CD4-positive, CD25-positive, alpha-beta regulatory T cell (primary cell): ENCODE results near the gene PLXDC1. TPM values are rescaled to one million over a fixed set of nuclear protein-coding genes. Genes with fewer than 3 reads are reported as not detected.

Experiments
- ATAC-seq, 2 donors: fragments of 150-1000 bp; cut with Tn5 transposase; one replicate each; pipeline ENCODE4 v1.10.0; 2021; ENCODE audit warnings: low read depth in 2 of 2, moderate number of reproducible peaks in 2 of 2, moderate library complexity in 1 of 2
- DNase-seq, 3 donors: peaks; one replicate each; pipeline versions ENCODE4 v3.0.0 to v3.0.0-alpha.2; 2012 to 2022; ENCODE audit warnings: mixed read lengths in 1 of 3
- H3K27ac ChIP-seq: one replicate; pipeline ENCODE4 v1.7.0; 2013; ENCODE audit warnings: mild to moderate bottlenecking, low read length; ENCODE audit not compliant: insufficient read depth, poor library complexity, severe bottlenecking
- H3K27me3 ChIP-seq: one replicate; pipeline ENCODE4 v1.7.0; 2013; ENCODE audit warnings: low read length; ENCODE audit not compliant: control insufficient read depth, insufficient read depth
- H3K36me3 ChIP-seq: one replicate; pipeline ENCODE4 v1.7.0; 2013; ENCODE audit warnings: mild to moderate bottlenecking, low read length, moderate library complexity; ENCODE audit not compliant: control insufficient read depth, insufficient read depth
- H3K4me1 ChIP-seq: 2 replicates; pipeline ENCODE4 v1.7.0; 2013; ENCODE audit warnings: mild to moderate bottlenecking, low read length; ENCODE audit not compliant: insufficient read depth, control insufficient read depth, poor library complexity, severe bottlenecking
- H3K4me3 ChIP-seq: one replicate; pipeline ENCODE4 v1.7.0; 2013; ENCODE audit warnings: low read depth, mild to moderate bottlenecking, low read length, moderate library complexity
- H3K9me3 ChIP-seq, 2 experiments: 1 replicate in 1 of 2; 2 replicates in 1 of 2; pipeline ENCODE4 v1.7.0; 2013; ENCODE audit warnings: low read length in 2 of 2, mild to moderate bottlenecking in 1 of 2, moderate library complexity in 1 of 2; ENCODE audit not compliant: control insufficient read depth in 2 of 2
- H3K27ac Mint-ChIP-seq, 3 donors: one replicate each; pipeline ENCODE4 v1.8.0; 2020 to 2022; ENCODE audit warnings: mild to moderate bottlenecking in 3 of 3, mixed read lengths in 3 of 3, moderate library complexity in 2 of 3
- H3K27me3 Mint-ChIP-seq: one replicate; pipeline ENCODE4 v1.8.0; 2022; ENCODE audit warnings: mild to moderate bottlenecking, mixed read lengths
- H3K36me3 Mint-ChIP-seq: one replicate; pipeline ENCODE4 v1.8.0; 2020; ENCODE audit warnings: mixed read lengths
- H3K4me1 Mint-ChIP-seq, 4 donors: one replicate each; pipeline ENCODE4 v1.8.0; 2020 to 2022; ENCODE audit warnings: mixed read lengths in 4 of 4, mild to moderate bottlenecking in 1 of 4
- H3K4me3 Mint-ChIP-seq, 4 donors: one replicate each; pipeline ENCODE4 v1.8.0; 2020 to 2022; ENCODE audit warnings: mild to moderate bottlenecking in 4 of 4, mixed read lengths in 4 of 4, moderate library complexity in 3 of 4
- H3K9me3 Mint-ChIP-seq, 7 donors: one replicate each; pipeline ENCODE4 v1.8.0; 2020 to 2022; ENCODE audit warnings: mixed read lengths in 7 of 7, mild to moderate bottlenecking in 3 of 7, moderate library complexity in 2 of 7
- polyA plus RNA-seq, 4 donors: library from polyadenylated mRNA; unstranded; fragments of 300-500 nt; fragmentation: Illumina TruSeq; gene quantifications; one replicate each; pipeline ENCODE4 v1.2.3, GENCODE V29; 2021
- total RNA-seq: library from RNA; stranded (reverse); gene quantifications from one replicate; pipeline ENCODE4 v1.2.3, GENCODE V29; 2022

The PLXDC1 gene
- total and polyA plus RNA-seq, 5 donors from 2014 or later: 0.27 to 12.9 (median 1.7) TPM

GRCh38 chr17:39080421-39081078 lies 70.9 kb downstream of the PLXDC1 start:
- peak overlapping the region in 1 of 3 donors; percentile 84 for H3K27ac Mint-ChIP-seq

GRCh38 chr17:39079836-39080235 lies 71.6 kb downstream of the PLXDC1 start:
- Mint-ChIP-seq H3K4me3 (no peak overlapping the region), H3K4me1 (no peaks in the 10 kb centered on the region), H3K27me3 (no peaks in the 10 kb centered on the region), H3K36me3 (peaks cover 6% of the 10 kb centered on the region), H3K9me3 (no peaks in the 10 kb centered on the region), H3K27ac (no peak overlapping the region)
- H3K4me1 ChIP-seq: no peaks in the 10 kb centered on the region
- no peak for ATAC-seq
- H3K27ac ChIP-seq: no peak overlapping the region
- no peaks in the 10 kb centered on the region for H3K9me3 ChIP-seq
- H3K27me3 ChIP-seq: no peaks in the 10 kb centered on the region
- H3K4me3 ChIP-seq: no peak overlapping the region
- no peak for DNase-seq
- H3K36me3 ChIP-seq: no peaks in the 10 kb centered on the region

More at GRCh38 chr17:39080421-39081078, 70.9 kb downstream of the PLXDC1 start:
- H3K9me3 ChIP-seq: no peaks in the 10 kb centered on the region
- Mint-ChIP-seq H3K9me3 (no peaks in the 10 kb centered on the region), H3K36me3 (peaks cover 9% of the 10 kb centered on the region), H3K4me1 (no peaks in the 10 kb centered on the region), H3K4me3 (no peak overlapping the region), H3K27me3 (no peaks in the 10 kb centered on the region)
- H3K4me3 ChIP-seq: no peak overlapping the region
- no peaks in the 10 kb centered on the region for H3K36me3 ChIP-seq
- no peaks in the 10 kb centered on the region for H3K27me3 ChIP-seq
- no peak for DNase-seq
- no peak overlapping the region for H3K27ac ChIP-seq
- no peak for ATAC-seq
- H3K4me1 ChIP-seq: no peaks in the 10 kb centered on the region

- no peaks in the 10 kb centered on the region for H3K4me1 Mint-ChIP-seq
- peak overlapping the region in 1 of 3 donors; percentile 46 for H3K27ac Mint-ChIP-seq
- peaks cover 10% of the 10 kb centered on the region for H3K27me3 Mint-ChIP-seq
- H3K36me3 Mint-ChIP-seq: peaks cover 5% of the 10 kb centered on the region
- Histone ChIP-seq H3K36me3 (no peaks in the 10 kb centered on the region), H3K4me3 (no peak overlapping the region), H3K9me3 (no peaks in the 10 kb centered on the region), H3K27ac (no peak overlapping the region), H3K27me3 (no peaks in the 10 kb centered on the region), H3K4me1 (no peaks in the 10 kb centered on the region)
- H3K9me3 Mint-ChIP-seq: no peaks in the 10 kb centered on the region
- H3K4me3 Mint-ChIP-seq: no peak overlapping the region
- no peak for DNase-seq
- no peak for ATAC-seq
Measured at GRCh38 chr17:39077866-39078265, 73.6 kb downstream of the PLXDC1 start.

- no peak overlapping the region for H3K4me3 ChIP-seq
- Mint-ChIP-seq H3K9me3 (no peaks in the 10 kb centered on the region), H3K4me1 (no peaks in the 10 kb centered on the region), H3K36me3 (peaks cover 5% of the 10 kb centered on the region), H3K27ac (peak overlapping the region in 1 of 3 donors; percentile 46), H3K27me3 (peaks cover 10% of the 10 kb centered on the region), H3K4me3 (no peak overlapping the region)
- no peaks in the 10 kb centered on the region for H3K9me3 ChIP-seq
- no peaks in the 10 kb centered on the region for H3K4me1 ChIP-seq
- no peaks in the 10 kb centered on the region for H3K27me3 ChIP-seq
- no peaks in the 10 kb centered on the region for H3K36me3 ChIP-seq
- ATAC-seq (no peak), DNase-seq (no peak)
- no peak overlapping the region for H3K27ac ChIP-seq
Measured at GRCh38 chr17:39077252-39077651, 74.2 kb downstream of the PLXDC1 start.

- ATAC-seq (no peak), DNase-seq (no peak)
- no peaks in the 10 kb centered on the region for H3K36me3 ChIP-seq
- no peaks in the 10 kb centered on the region for H3K4me1 ChIP-seq
- Mint-ChIP-seq H3K4me1 (no peaks in the 10 kb centered on the region), H3K4me3 (no peak overlapping the region), H3K27me3 (peaks cover 10% of the 10 kb centered on the region), H3K9me3 (no peaks in the 10 kb centered on the region), H3K27ac (no peak overlapping the region), H3K36me3 (peaks cover 5% of the 10 kb centered on the region)
- no peak overlapping the region for H3K4me3 ChIP-seq
- no peaks in the 10 kb centered on the region for H3K9me3 ChIP-seq
- no peak overlapping the region for H3K27ac ChIP-seq
- no peaks in the 10 kb centered on the region for H3K27me3 ChIP-seq
Measured at GRCh38 chr17:39074676-39075075, 76.8 kb downstream of the PLXDC1 start.

GRCh38 chr17:39073916-39074315 lies 77.5 kb downstream of the PLXDC1 start:
- DNase-seq (no peak), ATAC-seq (no peak)
- Mint-ChIP-seq H3K4me1 (peaks cover 0 to 5% (median 2%) of the 10 kb centered on the region in 4 donors), H3K36me3 (peaks cover 5% of the 10 kb centered on the region), H3K4me3 (no peak overlapping the region), H3K27ac (no peak overlapping the region), H3K9me3 (no peaks in the 10 kb centered on the region), H3K27me3 (peaks cover 15% of the 10 kb centered on the region)
- H3K4me3 ChIP-seq: no peak overlapping the region
- H3K9me3 ChIP-seq: no peaks in the 10 kb centered on the region
- H3K27ac ChIP-seq: no peak overlapping the region
- H3K27me3 ChIP-seq: no peaks in the 10 kb centered on the region
- no peaks in the 10 kb centered on the region for H3K4me1 ChIP-seq
- no peaks in the 10 kb centered on the region for H3K36me3 ChIP-seq

- Histone ChIP-seq H3K27ac (no peak overlapping the region), H3K4me3 (no peak overlapping the region), H3K36me3 (no peaks in the 10 kb centered on the region), H3K4me1 (no peaks in the 10 kb centered on the region), H3K9me3 (no peaks in the 10 kb centered on the region), H3K27me3 (no peaks in the 10 kb centered on the region)
- H3K27me3 Mint-ChIP-seq: peaks cover 15% of the 10 kb centered on the region
- H3K27ac Mint-ChIP-seq: no peak overlapping the region
- no peak overlapping the region for H3K4me3 Mint-ChIP-seq
- DNase-seq (no peak), ATAC-seq (no peak)
- H3K4me1 Mint-ChIP-seq: peaks cover 0 to 5% (median 2%) of the 10 kb centered on the region in 4 donors
- peaks cover 2% of the 10 kb centered on the region for H3K36me3 Mint-ChIP-seq
- no peaks in the 10 kb centered on the region for H3K9me3 Mint-ChIP-seq
Measured at GRCh38 chr17:39073353-39073752, 78.1 kb downstream of the PLXDC1 start.

GRCh38 chr17:39071573-39071972 lies 79.9 kb downstream of the PLXDC1 start:
- no peaks in the 10 kb centered on the region for H3K27me3 ChIP-seq

More at GRCh38 chr17:39071573-39071972, 79.9 kb downstream of the PLXDC1 start:
- Histone ChIP-seq H3K36me3 (no peaks in the 10 kb centered on the region), H3K27ac (no peak overlapping the region), H3K4me1 (no peaks in the 10 kb centered on the region), H3K9me3 (no peaks in the 10 kb centered on the region), H3K4me3 (no peak overlapping the region)
- no peak for DNase-seq
- H3K27me3 Mint-ChIP-seq: peaks cover 20% of the 10 kb centered on the region
- peaks cover 0 to 5% (median 2%) of the 10 kb centered on the region in 4 donors for H3K4me1 Mint-ChIP-seq
- H3K36me3 Mint-ChIP-seq: no peaks in the 10 kb centered on the region
- peak overlapping the region in 1 of 3 donors; percentile 29 for H3K27ac Mint-ChIP-seq
- H3K9me3 Mint-ChIP-seq: no peaks in the 10 kb centered on the region
- ATAC-seq: no peak
- no peak overlapping the region for H3K4me3 Mint-ChIP-seq
